DOHH2 (cell line): ENCODE measurements around the gene KIF6.

ENCODE experiments used
- H3F3A ChIP-seq: fragments of 200-600 bp; sonication (generic), shearing (Covaris generic); 2 replicates; pipeline ENCODE4 v1.6.0; 2016; ENCODE audit warnings: antibody characterized with exemption, mild to moderate bottlenecking; ENCODE audit not compliant: control insufficient read depth, insufficient read depth
- H3K27ac ChIP-seq: fragments of 200-600 bp; sonication (generic); 2 replicates; pipeline ENCODE4 v1.5.1; 2014; ENCODE audit warnings: low read depth, mild to moderate bottlenecking, low read length, moderate library complexity
- H3K27me3 ChIP-seq: fragments of 200-600 bp; sonication (generic); 2 replicates; pipeline ENCODE4 v1.6.1; 2014; ENCODE audit warnings: mild to moderate bottlenecking, low read length, mixed read lengths; ENCODE audit not compliant: control insufficient read depth
- H3K36me3 ChIP-seq: fragments of 200-600 bp; sonication (generic); 2 replicates; pipeline ENCODE4 v1.6.1; 2014; ENCODE audit warnings: mild to moderate bottlenecking, low read length, moderate library complexity, mixed read lengths; ENCODE audit not compliant: control insufficient read depth
- H3K4me1 ChIP-seq: fragments of 200-600 bp; sonication (generic); 2 replicates; pipeline ENCODE4 v1.6.1; 2014; ENCODE audit warnings: mild to moderate bottlenecking, low read length, mixed read lengths; ENCODE audit not compliant: control insufficient read depth
- H3K4me2 ChIP-seq: fragments of 200-600 bp; sonication (generic); 2 replicates; pipeline ENCODE4 v1.6.0; 2014; ENCODE audit warnings: mild to moderate bottlenecking, low read length, moderate library complexity
- H3K4me3 ChIP-seq: fragments of 200-600 bp; sonication (generic); 2 replicates; pipeline ENCODE4 v1.5.1; 2014; ENCODE audit warnings: mild to moderate bottlenecking, low read length, mixed read lengths
- H3K79me2 ChIP-seq: fragments of 200-600 bp; sonication (generic); 2 replicates; pipeline ENCODE4 v1.6.1; 2014; ENCODE audit warnings: mild to moderate bottlenecking, low read length, mixed read lengths; ENCODE audit not compliant: control insufficient read depth
- H3K9me2 ChIP-seq: fragments of 200-600 bp; sonication (generic); replicated peaks from 2 replicates; pipeline ENCODE4 v1.6.1; 2014; ENCODE audit warnings: mild to moderate bottlenecking, low read length, mixed read lengths; ENCODE audit not compliant: control insufficient read depth
- H3K9me3 ChIP-seq: fragments of 200-600 bp; sonication (generic); 2 replicates; pipeline ENCODE4 v1.6.1; 2014; ENCODE audit warnings: antibody characterized with exemption, low read length, mixed read lengths; ENCODE audit not compliant: control insufficient read depth, insufficient read depth
- H4K20me1 ChIP-seq: fragments of 200-600 bp; sonication (generic); 2 replicates; pipeline ENCODE4 v1.6.0; 2014; ENCODE audit warnings: low read depth, mild to moderate bottlenecking, antibody characterized with exemption, low read length, moderate library complexity; ENCODE audit not compliant: control insufficient read depth, insufficient read depth
- EZH2phosphoT487 ChIP-seq: fragments of 200-600 bp; sonication (generic); IDR thresholded peaks from 2 replicates; pipeline ENCODE4 v1.6.1; 2017; ENCODE audit warnings: borderline replicate concordance, mild to moderate bottlenecking, antibody characterized with exemption, low read length, moderate library complexity, mixed read lengths
- TF ChIP-seq, protein P1 (sequence below): fragments of 200-600 bp; sonication (generic); IDR thresholded peaks from one replicate; pipeline ENCODE4 v1.5.1; 2014; ENCODE audit warnings: antibody characterized with exemption, mild to moderate bottlenecking, low read depth, low read length; ENCODE audit not compliant: poor library complexity, severe bottlenecking

The KIF6 gene

GRCh38 chr6:39669973-39670342, 55.2 kb downstream of the KIF6 start:
- H3K27ac ChIP-seq = no peak overlapping the region
- H4K20me1 ChIP-seq = no peaks in the 10 kb centered on the region
- no peaks in the 10 kb centered on the region for H3K79me2 ChIP-seq
- no peaks in the 10 kb centered on the region for H3K9me3 ChIP-seq
- no peaks in the 10 kb centered on the region for H3K36me3 ChIP-seq
- no peaks in the 10 kb centered on the region for H3K27me3 ChIP-seq
- H3K4me3 ChIP-seq = no peak overlapping the region
- TF ChIP-seq, protein P1, sequence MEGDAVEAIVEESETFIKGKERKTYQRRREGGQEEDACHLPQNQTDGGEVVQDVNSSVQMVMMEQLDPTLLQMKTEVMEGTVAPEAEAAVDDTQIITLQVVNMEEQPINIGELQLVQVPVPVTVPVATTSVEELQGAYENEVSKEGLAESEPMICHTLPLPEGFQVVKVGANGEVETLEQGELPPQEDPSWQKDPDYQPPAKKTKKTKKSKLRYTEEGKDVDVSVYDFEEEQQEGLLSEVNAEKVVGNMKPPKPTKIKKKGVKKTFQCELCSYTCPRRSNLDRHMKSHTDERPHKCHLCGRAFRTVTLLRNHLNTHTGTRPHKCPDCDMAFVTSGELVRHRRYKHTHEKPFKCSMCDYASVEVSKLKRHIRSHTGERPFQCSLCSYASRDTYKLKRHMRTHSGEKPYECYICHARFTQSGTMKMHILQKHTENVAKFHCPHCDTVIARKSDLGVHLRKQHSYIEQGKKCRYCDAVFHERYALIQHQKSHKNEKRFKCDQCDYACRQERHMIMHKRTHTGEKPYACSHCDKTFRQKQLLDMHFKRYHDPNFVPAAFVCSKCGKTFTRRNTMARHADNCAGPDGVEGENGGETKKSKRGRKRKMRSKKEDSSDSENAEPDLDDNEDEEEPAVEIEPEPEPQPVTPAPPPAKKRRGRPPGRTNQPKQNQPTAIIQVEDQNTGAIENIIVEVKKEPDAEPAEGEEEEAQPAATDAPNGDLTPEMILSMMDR = no peak
- no peak for TF ChIP-seq EZH2phosphoT487
- H3K9me2 ChIP-seq = no peaks in the 10 kb centered on the region; the same call in 1 of the 2 replicates
- no peak overlapping the region for H3K4me2 ChIP-seq
- no peaks in the 10 kb centered on the region for H3K4me1 ChIP-seq
- H3F3A ChIP-seq = no peaks in the 10 kb centered on the region

GRCh38 chr6:39669207-39669972, 55.8 kb downstream of the KIF6 start:
- no peaks in the 10 kb centered on the region for H3K79me2 ChIP-seq
- no peak overlapping the region for H3K4me3 ChIP-seq
- H3F3A ChIP-seq = no peaks in the 10 kb centered on the region
- H3K27me3 ChIP-seq = no peaks in the 10 kb centered on the region
- no peak for TF ChIP-seq EZH2phosphoT487
- TF ChIP-seq, protein P1 = no peak
- H3K4me1 ChIP-seq = no peaks in the 10 kb centered on the region
- no peak overlapping the region for H3K4me2 ChIP-seq
- no peaks in the 10 kb centered on the region for H3K36me3 ChIP-seq
- no peak overlapping the region for H3K27ac ChIP-seq
- no peaks in the 10 kb centered on the region for H3K9me2 ChIP-seq
- no peaks in the 10 kb centered on the region for H3K9me3 ChIP-seq
- H4K20me1 ChIP-seq = no peaks in the 10 kb centered on the region

GRCh38 chr6:39666706-39667489, 58.3 kb downstream of the KIF6 start:
- Histone ChIP-seq H3K27me3 (no peaks in the 10 kb centered on the region), H4K20me1 (no peaks in the 10 kb centered on the region), H3K4me2 (no peak overlapping the region), H3K36me3 (no peaks in the 10 kb centered on the region), H3K27ac (no peak overlapping the region), H3K4me1 (no peaks in the 10 kb centered on the region), H3K79me2 (no peaks in the 10 kb centered on the region), H3K9me2 (no peaks in the 10 kb centered on the region), H3F3A (no peaks in the 10 kb centered on the region), H3K9me3 (no peaks in the 10 kb centered on the region), H3K4me3 (no peak overlapping the region)
- TF ChIP-seq EZH2phosphoT487 = no peak
- TF ChIP-seq, protein P1 = no peak
